Measurements from ENCODE around the gene PRKD1.

GRCh38 chr14:29648045-29648444 is 279.6 kb downstream of the PRKD1 start:
- TF ChIP-seq, protein P1, sequence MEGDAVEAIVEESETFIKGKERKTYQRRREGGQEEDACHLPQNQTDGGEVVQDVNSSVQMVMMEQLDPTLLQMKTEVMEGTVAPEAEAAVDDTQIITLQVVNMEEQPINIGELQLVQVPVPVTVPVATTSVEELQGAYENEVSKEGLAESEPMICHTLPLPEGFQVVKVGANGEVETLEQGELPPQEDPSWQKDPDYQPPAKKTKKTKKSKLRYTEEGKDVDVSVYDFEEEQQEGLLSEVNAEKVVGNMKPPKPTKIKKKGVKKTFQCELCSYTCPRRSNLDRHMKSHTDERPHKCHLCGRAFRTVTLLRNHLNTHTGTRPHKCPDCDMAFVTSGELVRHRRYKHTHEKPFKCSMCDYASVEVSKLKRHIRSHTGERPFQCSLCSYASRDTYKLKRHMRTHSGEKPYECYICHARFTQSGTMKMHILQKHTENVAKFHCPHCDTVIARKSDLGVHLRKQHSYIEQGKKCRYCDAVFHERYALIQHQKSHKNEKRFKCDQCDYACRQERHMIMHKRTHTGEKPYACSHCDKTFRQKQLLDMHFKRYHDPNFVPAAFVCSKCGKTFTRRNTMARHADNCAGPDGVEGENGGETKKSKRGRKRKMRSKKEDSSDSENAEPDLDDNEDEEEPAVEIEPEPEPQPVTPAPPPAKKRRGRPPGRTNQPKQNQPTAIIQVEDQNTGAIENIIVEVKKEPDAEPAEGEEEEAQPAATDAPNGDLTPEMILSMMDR (IDR thresholded peaks at IDR 0.05) = no peak
- TF ChIP-seq, protein P2, sequence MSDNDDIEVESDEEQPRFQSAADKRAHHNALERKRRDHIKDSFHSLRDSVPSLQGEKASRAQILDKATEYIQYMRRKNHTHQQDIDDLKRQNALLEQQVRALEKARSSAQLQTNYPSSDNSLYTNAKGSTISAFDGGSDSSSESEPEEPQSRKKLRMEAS (IDR thresholded peaks at IDR 0.05; ENCODE audit: low read depth) = no peak
- TF ChIP-seq EZH2phosphoT487 (IDR thresholded peaks at IDR 0.05; ENCODE audit: borderline replicate concordance, low read depth) = no peak
- no peak for TF ChIP-seq NFIC (IDR thresholded peaks at IDR 0.05; ENCODE audit: borderline replicate concordance)
- TF ChIP-seq SIN3A (IDR thresholded peaks at IDR 0.05; ENCODE audit: borderline replicate concordance, low read depth, low read length) = no peak
- no peak for TF ChIP-seq ELF1 (IDR thresholded peaks at IDR 0.05)
- no peak for TF ChIP-seq TEAD4 (IDR thresholded peaks at IDR 0.05; ENCODE audit: borderline replicate concordance, insufficient read depth)
- no peak for TF ChIP-seq ZBTB33 (IDR thresholded peaks at IDR 0.05; ENCODE audit: borderline replicate concordance, low read depth)
- TF ChIP-seq USF1 (IDR thresholded peaks at IDR 0.05; ENCODE audit: borderline replicate concordance, low read depth) = no peak
- no peak for TF ChIP-seq YY1 (IDR thresholded peaks at IDR 0.05; ENCODE audit: low read depth)

Measured in SK-N-SH (cell line).